ENCODE results near the gene DCPS.

Gene DCPS

DNA sequence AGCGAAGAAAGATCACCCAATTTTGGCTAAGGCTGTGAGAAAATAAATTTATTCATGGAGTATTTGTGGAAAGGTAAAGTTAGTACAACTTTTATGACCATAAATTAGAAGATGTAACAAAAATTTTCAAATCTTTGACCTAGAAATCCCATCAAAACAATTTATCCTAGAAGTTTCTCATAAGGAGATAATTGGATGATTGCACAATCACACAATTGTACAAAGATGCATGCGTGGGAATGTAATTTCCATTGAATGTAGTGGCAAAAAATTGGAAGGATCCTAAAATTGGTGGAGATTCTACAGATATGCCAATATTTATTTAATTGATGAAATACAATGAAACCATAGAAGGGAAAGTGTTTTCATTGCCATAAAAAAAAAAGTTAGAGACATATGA is 46.7 kb upstream of the DCPS start:
- no peaks in the 10 kb centered on the region for H3K36me3 ChIP-seq (ENCODE audit: low read length)

DNA sequence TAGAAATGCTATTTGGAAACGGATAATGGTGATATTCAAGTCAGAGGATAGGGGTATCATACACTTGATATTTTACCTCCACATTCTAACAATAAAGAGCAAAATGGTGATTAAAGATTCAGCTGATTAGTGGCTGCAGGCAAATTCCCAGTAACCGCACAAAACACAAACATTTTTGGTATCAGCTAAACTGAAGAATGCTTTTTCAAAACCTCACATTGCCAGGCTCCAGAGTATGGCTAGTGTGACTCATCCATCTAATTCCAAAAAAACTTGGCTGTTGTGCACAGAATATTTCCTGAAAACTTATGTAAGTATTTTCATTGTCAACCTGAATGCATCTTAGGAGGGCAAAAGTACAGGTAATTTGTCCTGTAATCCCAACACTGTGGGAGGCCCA is 46.1 kb upstream of the DCPS start:
- H3K4me3 ChIP-seq (ENCODE audit: insufficient read depth, low read length, poor library complexity, severe bottlenecking), result no peak overlapping the region
- H3F3A ChIP-seq (ENCODE audit: insufficient read depth), result no peaks in the 10 kb centered on the region
- no peaks in the 10 kb centered on the region for H3K9me3 ChIP-seq (ENCODE audit: insufficient read depth, low read length)
- no peaks in the 10 kb centered on the region for H3K36me3 ChIP-seq (ENCODE audit: low read length)
- TF ChIP-seq CTCF (IDR thresholded peaks at IDR 0.05; ENCODE audit: insufficient read depth, low read length, poor library complexity, severe bottlenecking) (no peak), EZH2phosphoT487 (conservative IDR thresholded peaks at IDR 0.05; ENCODE audit: low read length) (no peak)
- H2AFZ ChIP-seq (ENCODE audit: low read depth, low read length, severe bottlenecking), result no peak overlapping the region
- H3K27ac ChIP-seq (ENCODE audit: low read depth, low read length), result no peak overlapping the region
- H3K4me2 ChIP-seq (ENCODE audit: low read depth, low read length, poor library complexity, severe bottlenecking), result no peak overlapping the region
- no peaks in the 10 kb centered on the region for H3K9me2 ChIP-seq (replicated peaks; ENCODE audit: insufficient read depth, low read length)
- H4K20me1 ChIP-seq (ENCODE audit: low read depth, low read length), result no peaks in the 10 kb centered on the region
- H3K9ac ChIP-seq (ENCODE audit: low read length), result no peak overlapping the region
- H3K27me3 ChIP-seq (ENCODE audit: low read length), result no peaks in the 10 kb centered on the region
- no peaks in the 10 kb centered on the region for H3K79me2 ChIP-seq (ENCODE audit: insufficient read depth, low read length)

More for the DNA sequence above, 46.7 kb upstream of the DCPS start:
- no peak overlapping the region for H3K27ac ChIP-seq (ENCODE audit: low read depth, low read length)
- H4K20me1 ChIP-seq (ENCODE audit: low read depth, low read length), result no peaks in the 10 kb centered on the region
- no peak overlapping the region for H3K4me3 ChIP-seq (ENCODE audit: insufficient read depth, low read length, poor library complexity, severe bottlenecking)
- no peaks in the 10 kb centered on the region for H3K27me3 ChIP-seq (ENCODE audit: low read length)
- H3K4me2 ChIP-seq (ENCODE audit: low read depth, low read length, poor library complexity, severe bottlenecking), result no peak overlapping the region
- H2AFZ ChIP-seq (ENCODE audit: low read depth, low read length, severe bottlenecking), result no peak overlapping the region
- H3K9ac ChIP-seq (ENCODE audit: low read length), result no peak overlapping the region
- no peaks in the 10 kb centered on the region for H3K9me2 ChIP-seq (replicated peaks; ENCODE audit: insufficient read depth, low read length)
- H3K79me2 ChIP-seq (ENCODE audit: insufficient read depth, low read length), result no peaks in the 10 kb centered on the region
- H3F3A ChIP-seq (ENCODE audit: insufficient read depth), result no peaks in the 10 kb centered on the region
- TF ChIP-seq EZH2phosphoT487 (conservative IDR thresholded peaks at IDR 0.05; ENCODE audit: low read length) (no peak), CTCF (IDR thresholded peaks at IDR 0.05; ENCODE audit: insufficient read depth, low read length, poor library complexity, severe bottlenecking) (no peak)
- H3K9me3 ChIP-seq (ENCODE audit: insufficient read depth, low read length), result no peaks in the 10 kb centered on the region

- TF ChIP-seq EZH2phosphoT487 (conservative IDR thresholded peaks at IDR 0.05; ENCODE audit: low read length) (no peak), CTCF (IDR thresholded peaks at IDR 0.05; ENCODE audit: insufficient read depth, low read length, poor library complexity, severe bottlenecking) (no peak)
- Histone ChIP-seq H3K9me3 (ENCODE audit: insufficient read depth, low read length) (no peaks in the 10 kb centered on the region), H3F3A (ENCODE audit: insufficient read depth) (no peaks in the 10 kb centered on the region)
These were observed 41.6 kb upstream of the DCPS start for GRCh38 chr11:126262216-126262615.

More at GRCh38 chr11:126262216-126262615, 41.6 kb upstream of the DCPS start:
- no peak overlapping the region for H2AFZ ChIP-seq (ENCODE audit: low read depth, low read length, severe bottlenecking)
- H3K27me3 ChIP-seq (ENCODE audit: low read length), result no peaks in the 10 kb centered on the region
- H3K79me2 ChIP-seq (ENCODE audit: insufficient read depth, low read length), result no peaks in the 10 kb centered on the region
- no peaks in the 10 kb centered on the region for H3K36me3 ChIP-seq (ENCODE audit: low read length)
- H3K9me2 ChIP-seq (replicated peaks; ENCODE audit: insufficient read depth, low read length), result no peaks in the 10 kb centered on the region
- H3K4me2 ChIP-seq (ENCODE audit: low read depth, low read length, poor library complexity, severe bottlenecking), result no peak overlapping the region
- H3K27ac ChIP-seq (ENCODE audit: low read depth, low read length), result no peak overlapping the region
- H4K20me1 ChIP-seq (ENCODE audit: low read depth, low read length), result no peaks in the 10 kb centered on the region
- H3K4me3 ChIP-seq (ENCODE audit: insufficient read depth, low read length, poor library complexity, severe bottlenecking), result no peak overlapping the region
- no peak overlapping the region for H3K9ac ChIP-seq (ENCODE audit: low read length)

Measured in SU-DHL-6 (cell line).